CD1c-positive myeloid dendritic cell (primary cell): ENCODE results near the gene GDPD4.

Experiments
- DNase-seq: peaks from one replicate; pipeline ENCODE4 v3.0.0-alpha.2; 2016; ENCODE audit errors: extremely low spot score

The GDPD4 gene

DNA sequence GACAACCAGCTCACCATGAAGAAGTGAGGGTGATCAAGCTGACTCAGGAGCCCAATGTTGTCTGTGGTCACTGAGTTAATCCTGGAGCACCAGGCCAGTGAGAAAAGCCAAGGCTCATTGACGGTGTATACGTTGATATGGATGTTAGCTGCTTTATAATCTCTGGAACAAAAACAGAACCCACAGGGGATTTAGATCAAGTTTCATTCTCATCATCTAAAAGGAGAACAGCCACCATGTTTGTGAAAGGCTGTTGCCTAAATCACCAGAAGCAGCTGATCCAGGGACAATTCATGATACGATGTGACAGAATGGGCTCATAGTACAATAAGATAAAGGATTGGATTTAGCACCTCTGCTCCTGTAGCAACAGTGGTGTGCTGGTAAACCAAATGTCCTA is 68.5 kb downstream of the GDPD4 start:
- DNase-seq = no peak

DNA sequence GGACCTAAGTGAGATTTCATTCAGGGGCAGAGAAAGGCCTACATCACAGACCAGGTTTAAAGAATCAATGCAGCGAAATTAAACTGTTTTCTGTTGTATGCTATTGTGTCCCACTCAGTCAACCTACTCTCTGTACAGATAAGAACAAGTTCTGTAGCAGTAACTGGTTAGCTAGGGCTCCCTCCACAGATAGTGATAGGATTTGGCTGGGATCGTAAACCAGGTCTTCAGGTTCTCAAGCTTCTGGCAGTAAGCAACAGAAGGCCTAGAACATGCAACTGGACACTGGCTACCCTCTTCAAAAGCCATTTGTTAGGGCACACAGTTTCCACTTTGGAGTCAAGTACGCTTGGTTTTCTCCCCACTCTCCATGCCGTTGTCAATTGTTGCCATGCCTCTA is 69.2 kb downstream of the GDPD4 start:
- DNase-seq = no peak

DNA sequence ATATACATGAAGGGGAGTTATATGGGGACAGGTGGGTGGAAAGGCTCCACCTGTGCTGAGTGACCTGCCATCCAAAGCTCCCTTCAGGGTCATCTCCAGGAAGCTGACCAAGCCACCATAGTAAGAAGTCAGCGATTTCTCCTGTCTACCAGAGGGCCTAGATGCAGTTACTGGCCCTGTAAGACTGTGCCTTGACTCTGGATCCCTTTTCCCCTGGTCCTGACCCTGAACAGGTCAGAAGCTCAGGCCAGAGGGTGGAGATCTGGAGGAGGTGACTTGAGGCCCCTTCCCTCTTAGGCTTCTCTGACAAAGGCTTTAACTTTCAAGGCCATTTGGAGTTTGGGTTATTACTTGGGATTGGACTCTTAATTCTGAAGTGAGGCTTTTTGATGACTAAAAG is 69.7 kb downstream of the GDPD4 start:
- DNase-seq = no peak

DNA sequence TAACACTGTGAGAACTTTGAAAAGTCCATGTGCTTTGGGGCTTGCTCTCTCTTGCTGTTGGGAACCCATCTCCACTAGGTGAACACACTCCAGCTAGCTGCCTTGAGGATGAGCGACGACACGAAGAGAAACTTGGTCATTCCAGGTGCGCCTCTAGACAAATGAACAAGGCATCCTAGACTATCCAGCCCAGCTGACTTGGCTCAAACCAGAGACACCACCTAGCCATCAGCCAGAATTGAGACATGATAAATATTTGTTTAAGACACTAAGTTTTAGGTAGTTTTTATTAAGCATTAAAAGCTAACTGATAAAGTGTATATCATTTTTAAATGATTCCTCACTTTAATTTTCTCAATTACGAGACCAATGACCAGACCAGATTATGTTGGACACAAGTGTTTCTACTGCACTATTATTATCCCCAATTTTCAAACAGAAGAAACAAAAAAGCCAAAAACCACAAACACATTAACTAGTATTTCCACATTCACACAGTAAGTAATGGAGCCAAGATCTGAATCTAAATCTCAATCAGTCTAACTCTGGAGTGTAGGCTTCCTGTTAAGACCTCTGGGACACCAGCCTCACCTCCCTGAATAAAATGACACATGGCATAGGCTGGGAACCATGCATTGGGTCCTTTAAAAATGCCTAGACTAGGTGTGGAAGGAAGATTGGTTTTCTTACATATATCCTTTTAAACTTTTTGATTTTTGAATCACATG is 70.4 kb downstream of the GDPD4 start:
- no peak for DNase-seq

DNA sequence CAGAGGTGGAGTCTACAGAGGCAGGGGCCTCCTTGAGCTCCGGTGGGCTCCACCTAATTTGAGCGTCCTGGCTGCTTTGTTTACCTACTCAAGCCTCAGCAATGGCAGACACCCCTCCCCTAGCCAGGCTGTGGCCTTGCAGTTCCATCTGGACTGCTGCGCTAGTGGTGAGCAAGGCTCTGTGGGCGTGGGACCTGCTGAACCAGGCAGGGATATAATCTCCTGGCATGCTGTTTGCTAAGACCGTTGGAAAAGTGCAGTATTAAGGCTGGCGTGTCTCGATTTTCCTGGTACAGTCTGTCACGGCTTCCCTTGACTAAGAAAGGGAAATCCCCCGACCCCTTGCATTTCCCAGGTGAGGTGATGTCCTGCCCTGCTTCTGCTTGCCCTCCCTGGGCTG is 77.7 kb downstream of the GDPD4 start:
- no peak for DNase-seq

DNA sequence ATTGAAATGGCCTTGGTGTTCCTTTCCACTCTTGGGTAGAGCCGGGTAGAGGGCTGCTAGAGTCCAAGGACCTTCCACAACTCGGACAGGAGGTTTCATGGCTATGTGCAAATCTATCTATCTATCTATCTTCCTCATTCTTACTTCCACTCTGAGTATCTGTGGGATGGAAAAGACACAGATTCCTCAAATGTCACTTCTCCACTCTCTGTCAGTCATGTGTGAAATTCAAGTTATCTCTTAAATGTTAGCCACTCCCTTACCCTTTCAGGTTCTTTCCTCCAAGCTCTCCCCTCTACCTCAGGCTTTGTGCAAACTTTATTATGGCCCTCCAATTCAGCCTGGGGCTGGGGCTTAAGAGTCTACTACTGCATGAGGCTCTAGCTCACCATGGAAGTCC is 84.3 kb downstream of the GDPD4 start:
- DNase-seq = peak; percentile 2

DNA sequence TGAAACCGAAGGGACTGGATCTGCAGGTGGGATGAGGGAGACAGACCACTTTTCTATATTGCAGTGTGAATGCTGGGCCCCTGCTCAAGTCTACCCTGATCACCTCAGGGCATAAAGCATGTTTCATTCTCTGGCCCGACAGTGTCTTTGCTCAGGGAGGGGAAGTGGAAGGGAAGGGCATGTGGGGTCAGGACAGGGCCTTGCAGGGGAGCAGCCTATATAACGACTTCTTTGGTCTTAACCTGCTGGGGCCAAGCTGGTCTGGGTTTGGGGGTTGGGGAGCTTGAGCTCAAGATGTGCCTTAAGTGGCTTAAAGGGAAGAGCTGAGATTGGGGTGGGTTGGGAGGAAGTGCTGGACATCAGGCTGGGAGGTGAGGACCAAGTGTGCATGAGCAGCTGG is 86.4 kb downstream of the GDPD4 start:
- no peak for DNase-seq

DNA sequence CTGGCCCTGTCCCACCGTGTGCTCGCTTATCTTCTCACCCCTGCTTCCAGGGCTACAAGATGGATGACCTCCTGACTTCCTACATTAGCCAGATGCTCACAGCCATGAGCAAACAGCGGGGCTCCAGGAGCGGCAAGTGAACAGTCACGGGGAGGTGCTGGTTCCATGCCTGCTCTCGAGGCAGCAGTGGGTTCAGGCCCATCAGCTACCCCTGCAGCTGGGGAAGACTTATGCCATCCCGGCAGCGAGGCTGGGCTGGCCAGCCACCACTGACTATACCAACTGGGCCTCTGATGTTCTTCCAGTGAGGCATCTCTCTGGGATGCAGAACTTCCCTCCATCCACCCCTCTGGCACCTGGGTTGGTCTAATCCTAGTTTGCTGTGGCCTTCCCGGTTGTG is 86.9 kb downstream of the GDPD4 start:
- no peak for DNase-seq

DNA sequence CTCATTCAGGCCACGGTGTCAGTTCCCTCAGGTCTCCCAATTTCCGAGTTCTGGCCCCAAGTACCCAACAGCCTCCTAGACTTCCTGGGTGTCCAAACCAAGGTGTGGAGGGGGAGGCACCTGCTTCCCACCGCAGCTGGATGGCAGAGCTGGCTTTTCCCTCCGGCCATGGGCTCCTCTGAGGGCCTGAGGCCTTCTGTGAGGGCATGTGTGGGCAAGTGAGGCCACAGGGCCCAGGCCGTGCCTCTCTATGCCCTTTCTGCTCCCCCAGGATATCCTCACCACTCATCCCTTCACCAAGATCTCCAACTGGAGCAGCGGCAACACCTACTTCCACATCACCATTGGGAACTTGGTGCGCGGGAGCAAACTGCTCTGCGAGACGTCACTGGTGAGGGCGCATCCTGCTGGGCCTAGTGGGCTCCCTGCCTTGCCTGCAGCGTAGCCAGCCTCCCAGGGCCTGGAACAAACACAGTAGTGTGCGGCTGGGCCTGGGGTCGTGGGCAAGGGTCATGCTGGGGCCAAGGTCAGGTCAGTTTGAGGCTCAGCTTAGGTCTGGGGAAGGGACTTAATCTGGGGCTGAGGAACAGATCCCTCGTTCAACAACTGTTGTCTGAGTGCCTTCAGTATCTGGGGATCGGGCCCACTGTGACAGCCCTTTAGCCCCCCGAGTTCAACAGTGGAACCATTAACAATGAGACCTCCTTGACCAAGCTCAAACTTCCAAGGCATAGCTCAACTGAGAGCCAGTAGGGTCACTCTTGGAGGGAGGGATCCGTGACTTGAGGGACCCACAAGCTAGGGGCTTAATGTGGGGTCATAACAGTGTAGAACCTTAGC is 87.7 kb downstream of the GDPD4 start:
- no peak for DNase-seq

DNA sequence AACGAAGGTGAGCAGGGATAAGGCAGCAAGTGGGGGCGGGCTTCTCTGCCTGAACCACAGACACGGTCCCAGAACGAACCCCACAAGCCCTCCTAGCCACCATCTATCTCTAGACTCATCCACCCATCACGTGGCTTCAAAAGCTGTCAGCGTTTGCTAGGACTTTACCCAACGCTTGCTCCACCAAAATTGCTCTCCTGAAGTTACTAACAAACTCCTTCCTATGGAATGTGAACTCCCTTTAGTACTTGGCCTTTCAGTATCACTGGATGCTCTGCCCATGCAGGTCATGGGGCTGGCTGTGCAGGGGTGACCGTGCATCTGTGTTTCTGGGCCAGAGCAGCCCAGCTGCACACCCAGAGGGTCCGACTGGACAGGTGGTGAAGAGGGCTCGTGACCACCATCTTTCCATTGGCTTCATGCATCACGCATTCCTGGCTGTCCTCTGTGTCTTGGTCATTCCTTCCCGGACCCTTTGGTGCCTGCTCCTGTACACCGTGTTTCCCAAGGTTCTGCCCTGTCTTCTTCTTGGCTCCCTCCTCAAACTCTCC is 88.4 kb downstream of the GDPD4 start:
- no peak for DNase-seq

DNA sequence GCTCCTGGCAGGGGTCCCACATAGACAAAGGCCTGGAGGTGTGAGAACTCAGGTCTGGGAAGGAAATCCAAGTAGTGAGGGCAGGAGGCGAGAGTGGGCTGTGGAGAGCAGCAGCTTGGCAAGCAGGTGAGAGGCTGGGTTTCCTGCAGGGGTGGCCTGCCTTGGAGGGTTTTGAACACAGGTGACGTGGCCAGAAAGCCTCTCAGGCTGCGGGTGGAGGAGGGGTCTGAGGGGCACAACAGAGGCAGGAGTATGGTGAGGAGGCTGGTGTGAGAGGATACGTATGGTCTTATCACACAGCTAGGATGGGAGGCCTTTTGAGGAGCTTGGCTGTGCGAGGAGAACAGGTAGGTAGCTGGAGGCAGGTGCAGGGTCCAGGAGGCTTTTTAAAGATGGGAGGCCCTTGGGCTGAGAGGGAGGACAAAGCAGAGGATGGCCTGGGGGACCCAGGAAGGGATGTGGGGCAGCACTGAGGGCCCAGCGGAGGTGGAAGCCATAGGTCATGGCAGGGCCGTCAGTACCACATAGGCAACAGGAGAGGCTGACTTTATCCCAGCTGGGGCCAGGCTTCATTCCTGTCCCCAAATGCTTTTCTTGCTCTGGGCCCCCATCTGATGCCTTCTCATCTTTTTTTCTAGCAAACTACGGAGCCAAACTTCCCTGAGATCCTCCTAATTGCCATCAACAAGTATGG is 89.0 kb downstream of the GDPD4 start:
- no peak for DNase-seq

DNA sequence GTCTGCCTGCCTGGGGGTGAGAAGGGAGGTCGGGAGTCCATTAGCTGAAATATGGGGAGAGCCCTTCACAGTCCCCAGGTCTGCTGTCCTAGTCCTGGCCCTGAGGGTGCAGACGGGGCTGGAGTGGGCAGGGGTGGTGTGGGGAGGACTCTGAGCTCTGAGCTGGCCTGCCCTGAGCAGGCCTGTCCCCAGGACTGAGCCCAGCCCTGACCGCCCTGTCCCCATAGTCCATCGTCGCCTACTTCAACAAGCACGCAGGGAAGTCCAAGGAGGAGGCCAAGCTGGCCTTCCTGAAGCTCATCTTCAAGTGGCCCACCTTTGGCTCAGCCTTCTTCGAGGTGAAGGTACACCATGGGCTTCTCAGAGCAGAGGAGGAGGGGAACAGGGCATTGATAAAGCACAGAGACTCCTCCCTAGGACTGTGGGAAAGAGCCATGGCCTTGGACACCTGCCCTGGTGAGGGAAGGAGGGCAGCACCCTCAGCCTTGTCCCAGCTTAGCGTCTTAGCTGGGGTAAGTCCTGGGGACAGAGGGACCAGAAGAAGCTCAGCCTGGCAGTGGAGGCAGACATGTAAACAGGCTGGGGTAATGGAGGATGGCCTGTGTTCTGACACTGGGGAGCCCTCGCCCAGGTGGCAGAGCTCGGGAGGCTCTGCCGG is 89.8 kb downstream of the GDPD4 start:
- DNase-seq = no peak

DNA sequence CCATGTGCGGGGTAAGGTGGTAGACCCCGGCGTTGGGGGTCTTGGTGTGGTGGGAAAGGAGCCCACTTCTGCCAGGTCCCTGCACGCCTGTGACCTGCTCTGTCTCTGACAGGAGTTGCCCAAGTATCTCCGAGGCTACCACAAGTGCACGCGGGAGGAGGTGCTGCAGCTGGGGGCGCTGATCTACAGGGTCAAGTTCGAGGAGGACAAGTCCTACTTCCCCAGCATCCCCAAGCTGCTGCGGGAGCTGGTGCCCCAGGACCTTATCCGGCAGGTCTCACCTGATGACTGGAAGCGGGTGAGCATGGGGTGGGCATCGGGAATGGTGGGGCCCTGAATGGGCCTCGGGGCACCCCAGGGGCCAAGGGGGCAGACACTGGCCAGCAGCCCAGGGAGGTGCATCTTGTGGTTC is 90.4 kb downstream of the GDPD4 start:
- no peak for DNase-seq

DNA sequence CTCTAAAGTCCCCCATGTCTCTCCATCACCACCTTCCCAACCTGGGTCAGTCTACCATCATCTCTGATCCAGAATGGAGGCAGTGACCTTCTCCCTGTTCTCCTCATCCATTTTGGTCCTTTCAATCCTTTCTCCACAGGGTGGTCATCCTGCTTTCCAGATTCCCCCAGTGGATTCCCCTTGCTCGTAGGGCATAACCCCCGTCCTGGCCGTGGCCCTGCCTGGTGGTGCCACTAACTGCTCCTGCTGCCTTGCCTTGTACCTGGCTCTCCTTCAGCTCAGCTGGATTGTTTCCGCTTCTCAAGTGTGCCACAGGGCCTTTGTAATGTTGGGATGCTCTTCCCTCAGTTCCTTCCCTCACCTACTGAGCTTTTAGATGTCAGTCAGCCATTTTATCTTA is 91.8 kb downstream of the GDPD4 start:
- no peak for DNase-seq

DNA sequence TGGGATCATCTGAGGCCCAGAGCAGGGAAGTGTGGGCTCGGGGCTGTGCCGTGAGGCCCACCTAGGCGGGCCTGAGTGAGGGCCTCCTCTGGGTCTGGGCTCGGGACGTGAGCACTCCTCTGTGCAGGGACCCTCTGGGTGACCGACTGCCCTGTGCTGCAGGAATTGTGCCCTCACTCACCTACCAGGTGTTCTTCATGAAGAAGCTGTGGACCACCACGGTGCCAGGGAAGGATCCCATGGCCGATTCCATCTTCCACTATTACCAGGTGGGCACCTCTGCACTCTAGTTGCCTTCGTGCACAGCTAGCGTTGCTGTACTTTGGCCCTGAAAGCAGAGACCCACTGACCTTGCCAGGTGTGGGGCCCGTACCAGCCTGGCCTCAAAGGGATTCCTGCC is 93.0 kb downstream of the GDPD4 start:
- DNase-seq = no peak

DNA sequence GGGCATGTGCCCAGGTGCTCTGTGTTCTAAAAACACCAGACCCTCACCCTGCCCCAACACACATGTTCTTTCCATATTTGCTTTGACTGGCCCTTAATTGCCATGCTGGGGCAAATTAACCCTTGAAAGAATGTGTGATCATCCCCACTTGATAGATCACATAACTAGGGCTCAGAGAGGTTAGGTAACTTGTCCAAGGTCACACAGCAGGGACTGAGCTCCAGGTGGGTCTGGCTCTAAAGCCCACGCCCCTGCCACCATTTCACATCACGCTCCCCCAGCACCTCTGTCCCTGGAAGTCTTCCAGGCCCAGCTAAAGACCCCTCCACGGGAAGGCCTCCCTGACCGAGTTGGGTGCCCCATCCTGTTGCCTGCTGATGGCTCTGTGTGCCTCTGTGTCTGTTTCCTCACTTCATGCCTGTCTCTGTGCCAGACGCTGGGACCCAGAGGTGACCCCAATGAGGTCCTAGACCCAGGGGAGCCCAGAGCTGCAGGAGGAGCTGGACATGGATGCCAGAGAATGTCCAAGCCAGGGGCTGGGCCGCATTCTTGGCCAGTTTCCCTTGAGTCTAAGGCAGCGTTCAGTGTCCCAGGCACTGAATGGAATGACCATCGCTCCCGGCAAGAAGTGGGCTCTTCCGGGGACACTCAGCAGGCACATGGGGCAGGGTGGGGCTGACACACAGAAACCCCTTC is 93.7 kb downstream of the GDPD4 start:
- no peak for DNase-seq

DNA sequence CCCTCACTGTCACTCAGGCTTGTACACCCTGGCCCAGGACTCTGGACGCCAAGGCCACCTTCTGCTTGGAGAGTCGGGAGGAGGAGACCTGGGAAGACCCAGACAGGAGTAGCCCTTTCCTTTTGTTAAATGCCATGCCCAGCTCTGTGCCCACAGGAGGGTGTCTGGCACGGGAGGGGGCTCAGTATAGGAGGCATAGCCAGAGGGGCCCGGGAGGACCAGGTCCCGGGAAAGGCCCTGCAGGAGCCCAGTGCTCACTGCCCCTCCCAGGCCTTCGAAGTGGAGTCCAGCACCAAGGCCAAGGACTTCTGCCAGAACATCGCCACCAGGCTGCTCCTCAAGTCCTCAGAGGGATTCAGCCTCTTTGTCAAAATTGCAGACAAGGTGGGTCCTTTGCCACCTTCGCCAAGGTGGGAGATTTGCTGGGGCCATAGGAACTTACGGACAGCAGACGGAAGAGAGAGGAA is 94.4 kb downstream of the GDPD4 start:
- no peak for DNase-seq

DNA sequence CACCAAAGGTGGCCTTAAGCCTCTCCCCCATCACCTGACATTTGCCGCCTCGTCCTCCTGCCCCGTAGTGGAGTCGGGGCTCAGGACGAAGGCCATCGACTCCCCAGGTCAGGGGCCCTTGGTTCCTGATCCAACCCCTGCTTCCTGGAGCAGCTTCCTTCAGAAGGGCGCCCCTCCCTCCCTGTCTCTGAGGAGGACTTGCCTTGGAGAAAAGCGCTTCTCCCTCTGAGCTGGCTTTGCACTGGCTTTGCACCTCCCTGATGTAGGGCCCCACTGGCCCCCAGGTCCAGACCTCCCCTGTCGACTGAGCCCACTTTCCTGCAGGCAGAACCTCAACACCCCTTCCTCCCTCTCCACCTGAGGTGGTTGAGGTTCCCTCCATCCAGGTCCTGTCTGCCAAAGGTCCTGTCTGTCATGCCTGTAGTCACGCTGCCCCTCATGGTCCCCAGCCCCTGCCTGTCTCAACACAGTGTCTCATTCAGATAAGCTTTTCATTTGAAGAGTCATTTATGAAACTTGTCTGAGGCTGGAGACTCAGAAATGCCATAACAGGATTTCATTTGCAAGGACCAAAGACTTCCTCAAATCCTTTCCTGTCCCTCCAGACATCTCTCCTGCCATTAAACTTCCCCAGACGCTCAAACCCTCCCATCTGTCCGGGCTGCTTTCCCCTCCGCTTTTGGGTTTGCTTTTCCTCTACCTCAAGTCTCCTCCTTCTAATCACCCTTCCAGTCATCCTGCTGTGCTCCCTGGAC is 95.0 kb downstream of the GDPD4 start:
- no peak for DNase-seq

DNA sequence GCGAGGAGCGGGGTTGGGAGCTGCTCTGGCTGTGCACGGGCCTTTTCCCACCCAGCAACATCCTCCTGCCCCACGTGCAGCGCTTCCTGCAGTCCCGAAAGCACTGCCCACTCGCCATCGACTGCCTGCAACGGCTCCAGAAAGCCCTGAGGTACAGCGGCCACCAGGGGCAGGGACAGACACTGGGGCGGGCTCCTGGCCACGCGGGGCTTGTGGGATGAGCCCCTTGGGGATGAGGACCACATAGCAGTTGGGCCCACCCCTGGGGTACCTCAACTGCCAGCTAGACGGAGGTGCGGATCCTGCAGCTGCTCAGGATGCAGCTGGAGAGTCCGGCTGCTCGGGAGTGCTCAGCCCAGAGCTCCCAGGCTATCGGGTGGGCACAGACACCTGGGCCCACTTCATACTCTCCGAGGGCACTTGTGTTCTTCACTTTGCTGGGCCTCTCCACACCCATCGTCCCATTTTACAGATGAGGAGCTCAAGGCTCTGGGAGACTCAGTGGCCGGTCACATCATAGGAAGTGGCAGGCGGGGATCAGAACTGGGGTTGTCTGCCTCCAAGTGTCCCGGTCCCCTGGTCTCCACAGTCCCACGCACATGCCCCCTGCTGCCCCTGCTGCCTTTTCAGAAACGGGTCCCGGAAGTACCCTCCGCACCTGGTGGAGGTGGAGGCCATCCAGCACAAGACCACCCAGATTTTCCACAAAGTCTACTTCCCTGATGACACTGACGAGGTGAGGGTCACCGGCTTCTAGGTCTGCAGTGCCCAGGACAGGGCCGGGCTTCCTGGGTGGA is 95.8 kb downstream of the GDPD4 start:
- no peak for DNase-seq
